Upper lobe of left lung (tissue), 6 donors: Measurements from ENCODE around the gene PPM1A. TPM values are rescaled to one million over a fixed set of nuclear protein-coding genes. Genes with fewer than 3 reads are reported as not detected.

Source experiments
- ATAC-seq, 2 donors: fragments of 200-7000 bp; cut with Tn5 transposase; one replicate each; pipeline ENCODE4 v1.9.1; 2022; ENCODE audit warnings: mild to moderate bottlenecking in 2 of 2, moderate library complexity in 2 of 2; ENCODE audit not compliant: low FRiP score in 2 of 2
- DNase-seq, 2 donors: peaks; one replicate each; pipeline ENCODE4 v3.0.0-alpha.2; 2019 to 2020
- H3K27ac ChIP-seq, 4 donors: fragments of 200-600 bp; sonication (generic); one replicate each; pipeline ENCODE4 v1.5.1; 2016 to 2019
- H3K27me3 ChIP-seq, 4 donors: fragments of 200-600 bp; sonication (generic); one replicate each; pipeline ENCODE4 v1.5.1; 2017 to 2019
- H3K36me3 ChIP-seq, 4 donors: fragments of 200-600 bp; sonication (generic); one replicate each; pipeline ENCODE4 v1.5.1; 2016 to 2019
- H3K4me1 ChIP-seq, 4 donors: fragments of 200-600 bp; sonication (generic); one replicate each; pipeline ENCODE4 v1.5.1; 2018 to 2019
- H3K4me3 ChIP-seq, 4 donors: fragments of 200-600 bp; sonication (generic); one replicate each; pipeline ENCODE4 v1.5.1; 2017 to 2019; ENCODE audit warnings: mild to moderate bottlenecking in 2 of 4, moderate library complexity in 1 of 4
- H3K9me3 ChIP-seq, 4 donors: fragments of 200-600 bp; sonication (generic); one replicate each; pipeline ENCODE4 v1.5.1; 2018 to 2019
- EP300 ChIP-seq, 4 donors: sonication (generic); formaldehyde crosslinking; IDR thresholded peaks; one replicate each; pipeline ENCODE4 v1.5.1; 2017; ENCODE audit warnings: antibody characterized with exemption in 4 of 4, control low read depth in 2 of 4
- POLR2A ChIP-seq, 4 donors: fragments of 450-650 bp; IDR thresholded peaks; one replicate each; pipeline ENCODE4 v1.5.1; 2016 to 2017; ENCODE audit warnings: antibody characterized with exemption in 4 of 4, mild to moderate bottlenecking in 2 of 4
- POLR2AphosphoS5 ChIP-seq, 2 donors: sonication (generic); formaldehyde crosslinking; IDR thresholded peaks; one replicate each; pipeline ENCODE4 v1.5.1; 2017; ENCODE audit warnings: antibody characterized with exemption in 2 of 2
- WGBS, 2 donors: methylation state at CpG; one replicate each; pipeline ENCODE4 v1.1.5; 2017 to 2018; 5-methylcytosine and 5-hydroxymethylcytosine counted together
- total RNA-seq, 6 donors: library from RNA; depleted of rRNA in 4 of 6; stranded (reverse); fragments of >200 nt in 4 of 6; gene quantifications; one replicate each; pipeline versions ENCODE4 v1.1.0 to v1.2.1, GENCODE V29; 2016 to 2021
- TF ChIP-seq, protein P1 (sequence below), 6 experiments: fragments of 450-650 bp in 4 of 6; fragments of 200-600 bp in 2 of 6; sonication (generic) in 2 of 6; IDR thresholded peaks; one replicate each; pipeline ENCODE4 v1.5.1; 2016 to 2019; ENCODE audit warnings: antibody characterized with exemption in 6 of 6
- donor health status: DM: no; HTN: no; CAD: no; lungs with moderate emphysema.
- donor health status: DM: no; HTN: yes; CAD: no; lungs with severe emphysema.

Gene PPM1A
- total RNA-seq, 6 donors from 2014 or later: 20.5 to 71.8 (median 43.7) TPM

- no peak overlapping the region for H3K27ac ChIP-seq
- no peaks in the 10 kb centered on the region for H3K27me3 ChIP-seq
- WGBS, 2 donors: 89% methylated on average over 3 of the region's 3 CpGs
- TF ChIP-seq EP300 (IDR thresholded peaks at IDR 0.05) (no peak), POLR2A (IDR thresholded peaks at IDR 0.05) (no peak), POLR2AphosphoS5 (IDR thresholded peaks at IDR 0.05) (no peak)
- TF ChIP-seq, protein P1, sequence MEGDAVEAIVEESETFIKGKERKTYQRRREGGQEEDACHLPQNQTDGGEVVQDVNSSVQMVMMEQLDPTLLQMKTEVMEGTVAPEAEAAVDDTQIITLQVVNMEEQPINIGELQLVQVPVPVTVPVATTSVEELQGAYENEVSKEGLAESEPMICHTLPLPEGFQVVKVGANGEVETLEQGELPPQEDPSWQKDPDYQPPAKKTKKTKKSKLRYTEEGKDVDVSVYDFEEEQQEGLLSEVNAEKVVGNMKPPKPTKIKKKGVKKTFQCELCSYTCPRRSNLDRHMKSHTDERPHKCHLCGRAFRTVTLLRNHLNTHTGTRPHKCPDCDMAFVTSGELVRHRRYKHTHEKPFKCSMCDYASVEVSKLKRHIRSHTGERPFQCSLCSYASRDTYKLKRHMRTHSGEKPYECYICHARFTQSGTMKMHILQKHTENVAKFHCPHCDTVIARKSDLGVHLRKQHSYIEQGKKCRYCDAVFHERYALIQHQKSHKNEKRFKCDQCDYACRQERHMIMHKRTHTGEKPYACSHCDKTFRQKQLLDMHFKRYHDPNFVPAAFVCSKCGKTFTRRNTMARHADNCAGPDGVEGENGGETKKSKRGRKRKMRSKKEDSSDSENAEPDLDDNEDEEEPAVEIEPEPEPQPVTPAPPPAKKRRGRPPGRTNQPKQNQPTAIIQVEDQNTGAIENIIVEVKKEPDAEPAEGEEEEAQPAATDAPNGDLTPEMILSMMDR (IDR thresholded peaks at IDR 0.05): no peak
- no peak for ATAC-seq
- no peaks in the 10 kb centered on the region for H3K4me1 ChIP-seq
- DNase-seq: no peak
- H3K4me3 ChIP-seq: no peak overlapping the region
- no peaks in the 10 kb centered on the region for H3K9me3 ChIP-seq
- H3K36me3 ChIP-seq: peaks cover 0 to 37% (median 12%) of the 10 kb centered on the region in 4 donors
Measured at GRCh38 chr14:60294411-60295069, 45.5 kb downstream of the PPM1A start.

GRCh38 chr14:60300019-60300418 is 51.0 kb downstream of the PPM1A start:
- no peak overlapping the region for H3K4me3 ChIP-seq
- ATAC-seq (no peak), DNase-seq (no peak)
- no peak overlapping the region for H3K27ac ChIP-seq
- H3K9me3 ChIP-seq: no peaks in the 10 kb centered on the region
- no peaks in the 10 kb centered on the region for H3K4me1 ChIP-seq
- TF ChIP-seq EP300 (IDR thresholded peaks at IDR 0.05) (no peak), POLR2A (IDR thresholded peaks at IDR 0.05) (no peak), POLR2AphosphoS5 (IDR thresholded peaks at IDR 0.05) (no peak)
- TF ChIP-seq, protein P1 (IDR thresholded peaks at IDR 0.05): no peak
- no peaks in the 10 kb centered on the region for H3K27me3 ChIP-seq
- H3K36me3 ChIP-seq: peaks cover 0 to 9% (median 0%) of the 10 kb centered on the region in 4 donors

- WGBS, 2 donors: 73 to 82% methylated on average over 5 of the region's 5 CpGs
- no peak for TF ChIP-seq POLR2AphosphoS5 (IDR thresholded peaks at IDR 0.05)
- TF ChIP-seq, protein P1 (IDR thresholded peaks at IDR 0.05): no peak
- TF ChIP-seq POLR2A (IDR thresholded peaks at IDR 0.05): no peak
- no peak for TF ChIP-seq EP300 (IDR thresholded peaks at IDR 0.05)
- H3K36me3 ChIP-seq: peaks cover 0 to 4% (median 0%) of the 10 kb centered on the region in 4 donors
- H3K4me3 ChIP-seq: no peak overlapping the region
- no peaks in the 10 kb centered on the region for H3K4me1 ChIP-seq
- H3K27me3 ChIP-seq: no peaks in the 10 kb centered on the region
- ATAC-seq (no peak), DNase-seq (no peak)
- H3K9me3 ChIP-seq: no peaks in the 10 kb centered on the region
- no peak overlapping the region for H3K27ac ChIP-seq
Measured at GRCh38 chr14:60301685-60302084, 52.7 kb downstream of the PPM1A start.

GRCh38 chr14:60302663-60303062 is 53.6 kb downstream of the PPM1A start:
- no peak for ATAC-seq
- WGBS, 2 donors: 86 to 100% methylated on average over 1 of the region's 1 CpG
- Histone ChIP-seq H3K27ac (no peak overlapping the region), H3K4me1 (no peaks in the 10 kb centered on the region), H3K36me3 (no peaks in the 10 kb centered on the region), H3K27me3 (no peaks in the 10 kb centered on the region), H3K4me3 (no peak overlapping the region), H3K9me3 (no peaks in the 10 kb centered on the region)
- no peak for DNase-seq
- TF ChIP-seq POLR2AphosphoS5 (IDR thresholded peaks at IDR 0.05): no peak
- TF ChIP-seq, protein P1 (IDR thresholded peaks at IDR 0.05): no peak
- TF ChIP-seq EP300 (IDR thresholded peaks at IDR 0.05): no peak
- TF ChIP-seq POLR2A (IDR thresholded peaks at IDR 0.05): no peak

DNA sequence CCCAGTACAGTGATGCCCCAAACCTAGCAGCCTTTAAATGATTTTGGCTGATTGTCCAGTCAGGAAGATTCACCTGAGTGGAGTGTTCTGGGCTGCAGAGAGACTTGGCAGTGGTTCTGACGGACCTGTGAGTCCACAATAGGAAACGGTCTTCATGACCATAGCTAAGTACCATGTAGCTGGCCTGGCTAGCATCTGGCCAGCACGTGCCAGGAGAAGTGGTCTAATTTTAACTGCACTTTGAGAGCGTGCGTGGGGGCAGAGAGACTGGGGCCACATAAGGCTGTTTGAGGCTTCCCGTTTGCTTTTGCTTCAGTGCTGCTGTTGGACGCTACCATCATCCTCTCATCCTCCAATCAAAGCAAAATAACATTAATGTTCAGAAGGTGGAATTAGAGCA is 54.7 kb downstream of the PPM1A start:
- H3K4me1 ChIP-seq: no peaks in the 10 kb centered on the region
- H3K27ac ChIP-seq: no peak overlapping the region
- no peak for TF ChIP-seq POLR2AphosphoS5 (IDR thresholded peaks at IDR 0.05)
- no peak for TF ChIP-seq EP300 (IDR thresholded peaks at IDR 0.05)
- TF ChIP-seq, protein P1 (IDR thresholded peaks at IDR 0.05): no peak
- TF ChIP-seq POLR2A (IDR thresholded peaks at IDR 0.05): no peak
- no peaks in the 10 kb centered on the region for H3K27me3 ChIP-seq
- no peaks in the 10 kb centered on the region for H3K9me3 ChIP-seq
- no peak for DNase-seq
- no peaks in the 10 kb centered on the region for H3K36me3 ChIP-seq
- no peak overlapping the region for H3K4me3 ChIP-seq
- ATAC-seq: no peak
- 72 to 84% methylated on average over 7 of the region's 7 CpGs for WGBS, 2 donors
